Gastrocnemius medialis (tissue), 4 donors: ENCODE data around the gene TPSAB1.
"Not testable (repeated sequence)": the region's sequence is repeated elsewhere in the genome, so short reads cannot be mapped to it uniquely, and the experiment has no call there.

ENCODE experiments used
- CTCF ChIP-seq, 5 experiments: fragments of 450-650 bp in 3 of 5; fragments of 200-600 bp in 2 of 5; sonication (generic) in 2 of 5; IDR thresholded peaks in 4 of 5; conservative IDR thresholded peaks in 1 of 5; 1 replicate in 4 of 5; 2 replicates in 1 of 5; pipeline ENCODE4 v1.5.1; 2016 to 2019; ENCODE audit warnings: antibody characterized with exemption in 5 of 5, mild to moderate bottlenecking in 3 of 5, moderate library complexity in 3 of 5
- POLR2A ChIP-seq, 2 donors: fragments of 450-650 bp; IDR thresholded peaks; one replicate each; pipeline ENCODE4 v1.6.1; 2017; ENCODE audit warnings: antibody characterized with exemption in 2 of 2, mild to moderate bottlenecking in 2 of 2, moderate library complexity in 2 of 2

GRCh38 chr16:1254821-1255220 is 14.3 kb downstream of the TPSAB1 start:
- not testable (repeated sequence) for TF ChIP-seq CTCF (IDR thresholded peaks at IDR 0.05 in 4 of 5, conservative IDR thresholded peaks at IDR 0.05 in 1 of 5); POLR2A (IDR thresholded peaks at IDR 0.05)
